Cardiac muscle cell (in vitro differentiated cells and primary cell): ENCODE measurements around the gene OBSL1. TPM values are rescaled to one million over a fixed set of nuclear protein-coding genes. Genes with fewer than 3 reads are reported as not detected.

ENCODE experiments used
- DNase-seq, 2 donors: peaks; one replicate each; pipeline versions ENCODE4 v3.0.0 to v3.0.0-alpha.2; 2010 to 2017; ENCODE audit warnings: low read depth in 1 of 2, low spot score in 1 of 2
- H3K27ac ChIP-seq: fragments of 200-600 bp; sonication (generic); 2 replicates; pipeline ENCODE4 v1.5.1; 2016
- H3K27me3 ChIP-seq: fragments of 200-600 bp; sonication (generic); 2 replicates; pipeline ENCODE4 v1.6.0; 2016; ENCODE audit warnings: control low read depth
- H3K36me3 ChIP-seq: fragments of 200-600 bp; sonication (generic); 2 replicates; pipeline ENCODE4 v1.5.1; 2016; ENCODE audit warnings: control low read depth
- H3K4me1 ChIP-seq: fragments of 200-600 bp; sonication (generic); 2 replicates; pipeline ENCODE4 v1.8.1; 2017; ENCODE audit warnings: low read depth, mild to moderate bottlenecking, mixed run types
- H3K4me3 ChIP-seq: fragments of 200-600 bp; sonication (generic); 2 replicates; pipeline ENCODE4 v1.5.1; 2016; ENCODE audit warnings: mild to moderate bottlenecking
- H3K9me3 ChIP-seq: fragments of 200-600 bp; sonication (generic); 2 replicates; pipeline ENCODE4 v1.5.1; 2017; ENCODE audit warnings: low read depth, mild to moderate bottlenecking, control low read depth
- polyA plus RNA-seq: library from polyadenylated mRNA; unstranded; fragments of >200 nt; fragmentation: Nextera tagmentation; extraction: Ambion mirVana; gene quantifications from 2 replicates; pipeline ENCODE4 v1.2.1, GENCODE V29; 2016
- total RNA-seq: library from RNA; depleted of rRNA; stranded (reverse); fragments of >200 nt; gene quantifications from 2 replicates; pipeline ENCODE4 v1.2.3, GENCODE V29; 2016
- TF ChIP-seq, protein P1 (sequence below): IDR thresholded peaks from 2 replicates; pipeline ENCODE4 v1.5.1; 2012; ENCODE audit warnings: low read depth, mild to moderate bottlenecking, low read length

Gene OBSL1
- total and polyA plus RNA-seq, 2 experiments from 2014 or later = 276 to 746 TPM

DNA sequence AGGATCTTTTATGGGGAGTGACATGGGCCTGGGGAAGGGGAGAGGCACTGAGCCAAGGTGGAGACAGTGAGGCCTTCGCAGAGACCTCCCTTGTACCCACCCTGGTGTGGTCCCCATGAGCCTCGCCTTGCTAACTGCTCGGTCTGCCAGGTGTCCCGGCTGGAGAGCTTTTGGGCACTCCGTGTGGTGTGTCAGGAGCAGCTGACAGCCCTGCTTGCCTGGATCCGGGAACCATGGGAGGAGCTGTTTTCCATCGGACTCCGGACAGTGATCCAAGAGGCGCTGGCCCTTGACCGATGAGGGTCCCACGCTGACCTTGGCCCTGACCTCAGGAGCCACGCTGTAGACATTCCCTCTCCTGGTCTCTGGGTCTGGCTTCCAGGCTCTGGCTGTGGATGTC is 44.6 kb upstream of the OBSL1 start:
- Histone ChIP-seq H3K27ac (no peak overlapping the region), H3K27me3 (no peaks in the 10 kb centered on the region), H3K4me1 (peaks cover 19% of the 10 kb centered on the region), H3K36me3 (no peaks in the 10 kb centered on the region), H3K9me3 (no peaks in the 10 kb centered on the region), H3K4me3 (no peak overlapping the region)
- DNase-seq = no peak
- TF ChIP-seq, protein P1, sequence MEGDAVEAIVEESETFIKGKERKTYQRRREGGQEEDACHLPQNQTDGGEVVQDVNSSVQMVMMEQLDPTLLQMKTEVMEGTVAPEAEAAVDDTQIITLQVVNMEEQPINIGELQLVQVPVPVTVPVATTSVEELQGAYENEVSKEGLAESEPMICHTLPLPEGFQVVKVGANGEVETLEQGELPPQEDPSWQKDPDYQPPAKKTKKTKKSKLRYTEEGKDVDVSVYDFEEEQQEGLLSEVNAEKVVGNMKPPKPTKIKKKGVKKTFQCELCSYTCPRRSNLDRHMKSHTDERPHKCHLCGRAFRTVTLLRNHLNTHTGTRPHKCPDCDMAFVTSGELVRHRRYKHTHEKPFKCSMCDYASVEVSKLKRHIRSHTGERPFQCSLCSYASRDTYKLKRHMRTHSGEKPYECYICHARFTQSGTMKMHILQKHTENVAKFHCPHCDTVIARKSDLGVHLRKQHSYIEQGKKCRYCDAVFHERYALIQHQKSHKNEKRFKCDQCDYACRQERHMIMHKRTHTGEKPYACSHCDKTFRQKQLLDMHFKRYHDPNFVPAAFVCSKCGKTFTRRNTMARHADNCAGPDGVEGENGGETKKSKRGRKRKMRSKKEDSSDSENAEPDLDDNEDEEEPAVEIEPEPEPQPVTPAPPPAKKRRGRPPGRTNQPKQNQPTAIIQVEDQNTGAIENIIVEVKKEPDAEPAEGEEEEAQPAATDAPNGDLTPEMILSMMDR = no peak

DNA sequence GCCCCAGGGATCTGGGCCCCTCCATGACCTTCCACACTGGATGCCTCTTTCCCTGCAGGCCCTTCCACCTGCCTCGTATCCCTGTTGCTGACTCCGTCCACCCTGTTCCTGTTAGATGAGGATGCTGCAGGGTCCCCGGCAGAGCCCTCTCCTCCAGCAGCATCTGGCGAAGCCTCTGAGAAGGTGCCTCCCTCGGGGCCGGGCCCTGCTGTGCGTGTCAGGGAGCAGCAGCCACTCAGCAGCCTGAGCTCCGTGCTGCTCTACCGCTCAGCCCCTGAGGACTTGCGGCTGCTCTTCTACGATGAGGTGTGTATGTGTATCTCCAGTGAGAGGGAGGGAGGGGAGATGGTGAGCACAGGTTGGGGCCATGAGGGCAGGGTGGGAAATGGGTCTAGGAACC is 43.7 kb upstream of the OBSL1 start:
- no peak for DNase-seq
- no peak overlapping the region for H3K4me3 ChIP-seq
- no peaks in the 10 kb centered on the region for H3K27me3 ChIP-seq
- H3K36me3 ChIP-seq = no peaks in the 10 kb centered on the region
- peaks cover 19% of the 10 kb centered on the region for H3K4me1 ChIP-seq
- H3K9me3 ChIP-seq = no peaks in the 10 kb centered on the region
- TF ChIP-seq, protein P1 = no peak
- H3K27ac ChIP-seq = no peak overlapping the region

DNA sequence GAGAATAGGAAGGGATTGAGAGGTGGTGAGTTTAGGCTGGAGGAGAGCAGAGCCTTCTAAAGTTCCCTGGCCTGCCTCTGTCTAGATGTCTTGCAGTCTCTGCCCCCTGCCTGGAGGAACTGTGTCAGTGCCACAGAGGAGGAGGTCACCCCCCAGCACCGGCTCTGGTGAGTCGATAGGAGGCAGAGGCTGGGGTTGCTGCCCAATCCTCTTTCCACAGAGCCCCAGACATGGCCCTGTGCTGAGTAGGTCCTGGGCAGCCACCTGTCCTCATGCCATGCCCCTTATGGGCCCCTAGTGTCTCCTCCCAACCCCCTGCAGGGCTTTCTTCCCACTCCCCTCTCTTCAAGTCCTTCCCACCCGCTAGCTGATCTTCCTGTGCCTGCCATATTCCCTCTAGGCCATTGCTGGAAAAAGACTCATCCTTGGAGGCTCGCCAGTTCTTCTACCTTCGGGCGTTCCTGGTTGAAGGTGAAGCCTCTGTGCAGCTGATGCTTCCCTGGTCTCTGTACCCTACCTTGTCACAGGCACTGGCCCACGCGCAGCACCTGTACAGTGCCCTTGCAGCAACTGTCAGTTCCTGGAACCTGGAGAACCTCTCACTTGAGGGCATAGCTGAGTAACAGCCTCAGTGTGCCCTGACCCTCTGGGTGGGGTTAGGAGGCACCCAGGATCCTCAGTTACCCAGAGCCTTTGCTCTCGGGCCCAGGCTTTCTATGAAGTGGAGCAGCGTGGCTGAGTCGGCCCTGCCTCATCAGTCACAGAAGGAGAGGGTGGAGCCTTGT is 42.9 kb upstream of the OBSL1 start:
- no peak overlapping the region for H3K4me3 ChIP-seq
- no peaks in the 10 kb centered on the region for H3K9me3 ChIP-seq
- no peaks in the 10 kb centered on the region for H3K27me3 ChIP-seq
- DNase-seq = no peak
- H3K27ac ChIP-seq = no peak overlapping the region
- TF ChIP-seq, protein P1 = no peak
- peaks cover 17% of the 10 kb centered on the region for H3K4me1 ChIP-seq
- H3K36me3 ChIP-seq = no peaks in the 10 kb centered on the region

DNA sequence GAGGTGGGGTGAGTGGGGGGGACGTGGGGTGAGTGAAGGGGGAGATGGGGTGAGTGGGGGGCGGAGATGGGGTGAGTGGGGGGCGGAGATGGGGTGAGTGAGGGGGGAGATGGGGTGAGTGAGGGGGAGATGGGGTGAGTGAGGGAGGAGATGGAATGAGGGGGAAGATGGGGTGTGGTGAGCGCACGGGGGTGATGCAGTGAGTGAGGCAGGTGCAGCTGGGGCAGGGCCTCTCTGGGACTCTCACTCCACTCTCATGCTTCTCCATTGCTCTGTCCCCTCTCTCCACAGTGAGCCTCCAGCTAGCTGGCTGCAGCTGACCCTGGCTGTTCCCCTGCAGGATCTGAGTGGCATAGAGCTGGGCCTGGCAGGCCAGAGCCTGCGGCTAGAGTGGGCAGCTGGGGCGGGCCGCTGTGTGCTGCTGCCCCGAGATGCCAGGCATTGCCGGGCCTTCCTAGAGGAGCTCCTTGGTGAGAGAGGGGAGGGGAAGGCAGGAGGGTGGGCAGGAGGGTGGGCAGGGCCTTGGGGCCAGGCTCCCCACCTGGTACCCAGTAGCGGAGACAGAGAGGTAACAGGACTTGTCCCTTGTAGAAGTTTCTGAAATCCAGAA is 42.2 kb upstream of the OBSL1 start:
- H3K4me1 ChIP-seq = peaks cover 10% of the 10 kb centered on the region
- H3K36me3 ChIP-seq = no peaks in the 10 kb centered on the region
- no peak overlapping the region for H3K4me3 ChIP-seq
- TF ChIP-seq, protein P1 = no peak
- no peak overlapping the region for H3K27ac ChIP-seq
- no peaks in the 10 kb centered on the region for H3K27me3 ChIP-seq
- H3K9me3 ChIP-seq = no peaks in the 10 kb centered on the region
- no peak for DNase-seq

DNA sequence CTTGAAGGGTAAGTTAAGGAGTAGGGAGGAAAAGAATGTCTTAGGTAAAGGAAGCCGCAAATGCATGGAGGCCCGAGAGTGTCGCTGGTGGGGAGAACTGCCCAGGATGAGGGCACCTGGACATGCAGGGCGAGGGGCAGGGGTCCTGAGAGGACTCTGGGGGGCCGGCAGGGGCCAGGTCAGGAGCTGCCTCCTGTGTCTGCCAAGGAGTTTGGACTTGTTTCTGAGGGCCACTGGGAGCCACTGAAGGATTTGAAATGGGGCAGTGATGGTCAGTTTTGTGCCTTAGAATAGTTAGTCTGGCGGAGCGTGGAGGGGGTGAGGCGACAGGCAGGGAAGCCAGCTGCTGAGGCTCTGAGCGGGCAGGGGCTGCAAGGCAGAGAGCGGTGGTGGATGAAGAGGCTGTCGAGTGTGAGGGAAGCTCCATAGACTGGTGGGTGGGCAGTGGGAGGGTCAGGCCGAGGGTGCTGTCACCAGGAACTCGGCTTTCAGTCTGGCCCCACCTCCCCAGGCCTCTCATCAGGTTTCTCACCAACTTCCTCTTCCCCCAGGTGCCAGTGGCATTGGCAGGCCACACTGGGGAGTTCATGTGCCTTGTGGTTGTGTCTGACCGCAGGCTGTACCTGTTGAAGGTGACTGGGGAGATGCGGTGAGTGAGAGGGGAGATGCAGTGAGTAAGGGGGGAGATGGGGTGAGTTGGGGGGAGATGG is 41.4 kb upstream of the OBSL1 start:
- no peak overlapping the region for H3K4me3 ChIP-seq
- no peaks in the 10 kb centered on the region for H3K27me3 ChIP-seq
- peak in 1 of 2 donors; percentile 63 for DNase-seq
- H3K9me3 ChIP-seq = no peaks in the 10 kb centered on the region
- H3K4me1 ChIP-seq = peaks cover 6% of the 10 kb centered on the region
- TF ChIP-seq, protein P1 = no peak
- H3K36me3 ChIP-seq = no peaks in the 10 kb centered on the region
- H3K27ac ChIP-seq = peak overlapping the region; percentile 13
